ENCODE measurements around the gene FYCO1.

Gene FYCO1

DNA sequence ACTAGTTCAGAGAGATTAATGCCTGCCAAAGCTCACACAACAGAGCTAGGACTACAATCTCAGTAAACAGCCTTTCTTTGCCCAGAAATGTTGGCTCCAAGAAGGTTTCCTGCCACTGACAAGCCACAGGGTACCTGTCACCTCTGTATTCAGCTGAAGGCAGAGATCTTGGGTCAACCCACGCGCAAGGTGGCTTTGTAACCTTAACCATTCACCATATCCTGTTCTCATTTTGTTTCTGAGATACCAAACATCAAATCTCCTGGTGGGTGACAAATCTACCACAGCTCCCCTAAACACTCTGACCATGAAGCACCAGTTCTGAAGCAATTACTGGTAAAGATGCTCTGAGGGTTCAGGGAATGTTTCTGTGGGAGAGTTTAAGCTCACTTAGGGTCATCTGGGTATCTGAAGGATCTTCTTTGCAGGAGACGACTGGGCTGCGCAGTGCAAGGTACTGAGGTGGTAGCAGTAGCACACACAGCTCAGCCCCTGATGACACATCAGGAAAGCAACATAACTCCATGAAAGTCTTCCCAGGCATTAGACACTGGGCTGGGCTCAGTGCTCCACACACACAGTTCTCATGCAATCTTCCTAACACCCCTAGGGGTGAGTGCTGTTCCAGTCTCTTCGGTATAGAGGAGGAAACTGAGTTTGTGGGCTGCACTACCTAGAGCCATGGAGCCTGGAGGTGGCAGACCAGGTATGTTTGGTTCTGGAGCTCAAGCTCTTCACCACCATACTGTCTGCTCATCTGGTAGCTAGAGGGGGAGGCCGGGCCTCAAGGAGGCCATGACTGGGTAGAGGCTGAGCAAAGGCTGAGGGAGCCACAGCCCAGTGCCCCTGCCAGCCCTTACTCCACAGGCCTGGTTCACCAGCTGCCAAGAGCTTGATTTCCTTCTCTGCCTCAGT is 44.7 kb downstream of the FYCO1 start:
- Histone ChIP-seq H3K27ac (ENCODE audit: low read depth, low read length) (no peak overlapping the region), H3K36me3 (ENCODE audit: insufficient read depth, low read length) (peaks cover 23% of the 10 kb centered on the region; the same call in 1 of the 2 replicates)

DNA sequence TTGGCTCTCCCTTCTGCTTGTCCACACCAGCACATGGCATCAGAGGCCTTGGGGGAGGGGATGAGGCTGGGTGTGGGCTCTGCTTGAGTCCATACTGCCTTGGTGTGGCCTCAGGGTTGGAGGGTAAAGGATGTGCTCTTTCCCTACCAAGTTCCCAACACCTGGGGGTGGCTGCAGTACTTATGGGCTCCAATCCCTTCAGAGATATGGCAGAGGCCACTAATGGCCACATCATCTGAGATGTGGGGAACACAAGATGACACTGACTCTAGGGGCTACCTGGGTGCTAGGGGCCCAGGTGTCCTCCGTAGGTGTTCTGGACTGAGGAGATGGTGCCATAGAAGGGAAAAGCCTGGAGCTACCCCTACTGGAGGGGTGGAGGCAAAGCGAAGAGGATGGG is 45.5 kb downstream of the FYCO1 start:
- no peak overlapping the region for H3K4me3 ChIP-seq (ENCODE audit: low read depth, low read length)
- peaks cover 23% of the 10 kb centered on the region; the same call in 1 of the 2 replicates for H3K36me3 ChIP-seq (ENCODE audit: insufficient read depth, low read length)
- no peak overlapping the region for H2AFZ ChIP-seq (ENCODE audit: low read length, unreplicated experiment)
- no peaks in the 10 kb centered on the region for H3K4me1 ChIP-seq (ENCODE audit: control insufficient read depth, insufficient read depth, low read length, unreplicated experiment)
- no peaks in the 10 kb centered on the region for H3K27me3 ChIP-seq (ENCODE audit: insufficient read depth, low read length)
- H3K27ac ChIP-seq (ENCODE audit: low read depth, low read length) = no peak overlapping the region
- H3K79me2 ChIP-seq (ENCODE audit: control insufficient read depth, insufficient read depth, low read length, unreplicated experiment) = no peaks in the 10 kb centered on the region

More for the DNA sequence above, 44.7 kb downstream of the FYCO1 start:
- Histone ChIP-seq H2AFZ (ENCODE audit: low read length, unreplicated experiment) (no peak overlapping the region), H3K4me3 (ENCODE audit: low read depth, low read length) (no peak overlapping the region), H3K79me2 (ENCODE audit: control insufficient read depth, insufficient read depth, low read length, unreplicated experiment) (no peaks in the 10 kb centered on the region), H3K4me1 (ENCODE audit: control insufficient read depth, insufficient read depth, low read length, unreplicated experiment) (no peaks in the 10 kb centered on the region), H3K27me3 (ENCODE audit: insufficient read depth, low read length) (no peaks in the 10 kb centered on the region)

DNA sequence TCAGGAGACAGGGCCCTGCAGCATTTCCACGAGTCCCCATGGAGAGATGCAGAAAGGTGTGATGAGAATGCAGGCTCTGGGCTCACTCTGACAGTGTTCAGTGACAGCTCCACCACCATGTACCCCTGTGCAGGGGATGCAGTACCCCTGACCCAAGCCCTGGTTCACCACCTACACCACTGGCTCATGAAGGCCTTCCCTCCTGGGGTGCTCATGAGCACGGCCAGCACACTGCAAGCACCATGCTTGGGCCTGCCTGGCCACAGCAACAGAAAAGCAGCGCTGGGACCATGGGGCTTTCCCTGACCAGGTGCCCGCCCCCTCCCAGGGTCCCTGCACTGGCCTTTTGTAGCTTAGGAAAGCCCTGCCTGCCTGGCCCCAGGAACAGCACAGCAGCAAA is 46.2 kb downstream of the FYCO1 start:
- no peaks in the 10 kb centered on the region for H3K27me3 ChIP-seq (ENCODE audit: insufficient read depth, low read length)
- no peaks in the 10 kb centered on the region for H3K4me1 ChIP-seq (ENCODE audit: control insufficient read depth, insufficient read depth, low read length, unreplicated experiment)
- no peak overlapping the region for H3K27ac ChIP-seq (ENCODE audit: low read depth, low read length)
- H3K4me3 ChIP-seq (ENCODE audit: low read depth, low read length) = no peak overlapping the region
- no peaks in the 10 kb centered on the region for H3K79me2 ChIP-seq (ENCODE audit: control insufficient read depth, insufficient read depth, low read length, unreplicated experiment)
- no peak overlapping the region for H2AFZ ChIP-seq (ENCODE audit: low read length, unreplicated experiment)
- H3K36me3 ChIP-seq (ENCODE audit: insufficient read depth, low read length) = peaks cover 23% of the 10 kb centered on the region; the same call in 1 of the 2 replicates

DNA sequence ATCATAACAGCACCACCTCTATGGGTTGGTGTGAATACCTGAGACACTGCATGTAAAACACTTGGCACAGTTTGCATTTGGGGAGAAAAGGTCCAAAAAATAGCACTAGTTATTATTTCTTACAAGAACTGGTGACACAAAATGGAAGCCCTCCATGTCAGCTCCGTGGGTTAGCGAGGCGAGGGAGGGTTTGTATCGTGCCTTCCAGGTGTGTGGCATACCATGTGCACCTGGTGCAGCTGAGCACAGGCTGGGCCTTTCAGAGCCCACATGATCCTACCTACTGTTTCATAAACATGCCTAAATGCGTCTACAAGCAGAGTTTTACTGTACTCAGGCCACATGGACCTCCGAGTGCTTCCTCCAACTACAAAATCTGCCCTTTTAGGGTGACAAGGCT is 46.7 kb downstream of the FYCO1 start:
- Histone ChIP-seq H3K4me3 (ENCODE audit: low read depth, low read length) (no peak overlapping the region), H3K27me3 (ENCODE audit: insufficient read depth, low read length) (no peaks in the 10 kb centered on the region), H3K27ac (ENCODE audit: low read depth, low read length) (no peak overlapping the region), H3K36me3 (ENCODE audit: insufficient read depth, low read length) (peaks cover 20% of the 10 kb centered on the region; the same call in 1 of the 2 replicates), H3K4me1 (ENCODE audit: control insufficient read depth, insufficient read depth, low read length, unreplicated experiment) (no peaks in the 10 kb centered on the region), H3K79me2 (ENCODE audit: control insufficient read depth, insufficient read depth, low read length, unreplicated experiment) (no peaks in the 10 kb centered on the region), H2AFZ (ENCODE audit: low read length, unreplicated experiment) (no peak overlapping the region)

DNA sequence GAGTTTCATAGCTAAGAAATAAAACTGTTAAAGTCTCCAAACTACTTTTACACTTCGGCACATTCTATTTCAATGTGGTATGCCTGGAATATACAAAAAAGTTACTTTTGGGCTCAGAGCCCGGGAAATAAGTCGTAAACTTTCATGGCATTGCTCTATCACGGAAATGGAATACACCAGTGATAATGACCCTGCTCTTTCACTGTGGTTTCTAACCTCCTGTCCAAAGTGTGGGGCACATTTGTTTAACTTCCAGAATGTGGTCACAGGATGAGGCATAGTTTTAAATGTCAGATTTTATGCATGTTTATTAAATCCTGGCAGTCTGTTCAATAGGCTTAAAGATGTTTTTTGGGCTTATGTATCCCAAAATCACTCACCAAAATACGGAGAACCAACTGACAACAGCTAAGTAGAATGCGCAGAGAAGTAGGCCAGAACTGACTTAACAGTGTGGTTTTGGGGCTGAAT is 47.3 kb downstream of the FYCO1 start:
- Histone ChIP-seq H3K36me3 (ENCODE audit: insufficient read depth, low read length) (peaks cover 20% of the 10 kb centered on the region; the same call in 1 of the 2 replicates), H3K27ac (ENCODE audit: low read depth, low read length) (no peak overlapping the region), H3K27me3 (ENCODE audit: insufficient read depth, low read length) (no peaks in the 10 kb centered on the region), H2AFZ (ENCODE audit: low read length, unreplicated experiment) (no peak overlapping the region), H3K4me3 (ENCODE audit: low read depth, low read length) (no peak overlapping the region), H3K79me2 (ENCODE audit: control insufficient read depth, insufficient read depth, low read length, unreplicated experiment) (no peaks in the 10 kb centered on the region), H3K4me1 (ENCODE audit: control insufficient read depth, insufficient read depth, low read length, unreplicated experiment) (no peaks in the 10 kb centered on the region)

DNA sequence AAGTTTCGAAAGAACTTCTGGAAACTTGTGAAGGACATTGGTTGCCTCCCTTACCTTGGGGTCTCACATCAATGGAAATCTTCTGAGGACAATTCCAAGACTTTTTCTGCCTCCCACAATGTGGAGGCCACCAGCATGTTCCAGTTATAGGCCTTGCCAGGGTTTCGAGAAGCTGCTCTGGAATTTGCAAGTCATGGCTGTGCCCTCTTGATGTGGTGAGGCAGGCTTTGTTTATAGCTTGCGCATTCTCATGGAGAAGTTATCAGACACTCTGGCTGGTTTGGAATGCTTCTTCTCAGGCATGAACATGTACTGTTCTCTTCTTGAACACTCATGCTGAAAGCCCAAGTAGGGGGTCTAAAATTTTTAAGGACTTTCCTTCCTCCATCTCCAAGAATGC is 48.3 kb downstream of the FYCO1 start:
- H3K27ac ChIP-seq (ENCODE audit: low read depth, low read length) = no peak overlapping the region
- no peak overlapping the region for H2AFZ ChIP-seq (ENCODE audit: low read length, unreplicated experiment)
- H3K4me3 ChIP-seq (ENCODE audit: low read depth, low read length) = no peak overlapping the region
- no peaks in the 10 kb centered on the region for H3K4me1 ChIP-seq (ENCODE audit: control insufficient read depth, insufficient read depth, low read length, unreplicated experiment)
- peaks cover 20% of the 10 kb centered on the region; the same call in 1 of the 2 replicates for H3K36me3 ChIP-seq (ENCODE audit: insufficient read depth, low read length)
- H3K79me2 ChIP-seq (ENCODE audit: control insufficient read depth, insufficient read depth, low read length, unreplicated experiment) = no peaks in the 10 kb centered on the region
- no peaks in the 10 kb centered on the region for H3K27me3 ChIP-seq (ENCODE audit: insufficient read depth, low read length)

DNA sequence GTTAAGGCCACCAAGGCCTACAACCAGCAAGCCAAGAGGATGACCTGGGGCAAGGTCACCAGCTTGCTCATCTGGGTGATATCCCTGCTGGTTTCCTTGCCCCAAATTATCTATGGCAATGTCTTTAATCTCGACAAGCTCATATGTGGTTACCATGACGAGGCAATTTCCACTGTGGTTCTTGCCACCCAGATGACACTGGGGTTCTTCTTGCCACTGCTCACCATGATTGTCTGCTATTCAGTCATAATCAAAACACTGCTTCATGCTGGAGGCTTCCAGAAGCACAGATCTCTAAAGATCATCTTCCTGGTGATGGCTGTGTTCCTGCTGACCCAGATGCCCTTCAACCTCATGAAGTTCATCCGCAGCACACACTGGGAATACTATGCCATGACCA is 48.7 kb downstream of the FYCO1 start:
- Histone ChIP-seq H3K4me1 (ENCODE audit: control insufficient read depth, insufficient read depth, low read length, unreplicated experiment) (no peaks in the 10 kb centered on the region), H3K79me2 (ENCODE audit: control insufficient read depth, insufficient read depth, low read length, unreplicated experiment) (no peaks in the 10 kb centered on the region), H3K27me3 (ENCODE audit: insufficient read depth, low read length) (no peaks in the 10 kb centered on the region), H3K27ac (ENCODE audit: low read depth, low read length) (no peak overlapping the region), H3K4me3 (ENCODE audit: low read depth, low read length) (no peak overlapping the region), H2AFZ (ENCODE audit: low read length, unreplicated experiment) (no peak overlapping the region), H3K36me3 (ENCODE audit: insufficient read depth, low read length) (peaks cover 20% of the 10 kb centered on the region; the same call in 1 of the 2 replicates)

GRCh38 chr3:45946307-45946706 is 49.3 kb downstream of the FYCO1 start:
- Histone ChIP-seq H3K36me3 (ENCODE audit: insufficient read depth, low read length) (peaks cover 20% of the 10 kb centered on the region; the same call in 1 of the 2 replicates), H3K27ac (ENCODE audit: low read depth, low read length) (no peak overlapping the region), H3K27me3 (ENCODE audit: insufficient read depth, low read length) (no peaks in the 10 kb centered on the region), H3K79me2 (ENCODE audit: control insufficient read depth, insufficient read depth, low read length, unreplicated experiment) (no peaks in the 10 kb centered on the region), H3K4me1 (ENCODE audit: control insufficient read depth, insufficient read depth, low read length, unreplicated experiment) (no peaks in the 10 kb centered on the region), H3K4me3 (ENCODE audit: low read depth, low read length) (no peak overlapping the region), H2AFZ (ENCODE audit: low read length, unreplicated experiment) (no peak overlapping the region)

DNA sequence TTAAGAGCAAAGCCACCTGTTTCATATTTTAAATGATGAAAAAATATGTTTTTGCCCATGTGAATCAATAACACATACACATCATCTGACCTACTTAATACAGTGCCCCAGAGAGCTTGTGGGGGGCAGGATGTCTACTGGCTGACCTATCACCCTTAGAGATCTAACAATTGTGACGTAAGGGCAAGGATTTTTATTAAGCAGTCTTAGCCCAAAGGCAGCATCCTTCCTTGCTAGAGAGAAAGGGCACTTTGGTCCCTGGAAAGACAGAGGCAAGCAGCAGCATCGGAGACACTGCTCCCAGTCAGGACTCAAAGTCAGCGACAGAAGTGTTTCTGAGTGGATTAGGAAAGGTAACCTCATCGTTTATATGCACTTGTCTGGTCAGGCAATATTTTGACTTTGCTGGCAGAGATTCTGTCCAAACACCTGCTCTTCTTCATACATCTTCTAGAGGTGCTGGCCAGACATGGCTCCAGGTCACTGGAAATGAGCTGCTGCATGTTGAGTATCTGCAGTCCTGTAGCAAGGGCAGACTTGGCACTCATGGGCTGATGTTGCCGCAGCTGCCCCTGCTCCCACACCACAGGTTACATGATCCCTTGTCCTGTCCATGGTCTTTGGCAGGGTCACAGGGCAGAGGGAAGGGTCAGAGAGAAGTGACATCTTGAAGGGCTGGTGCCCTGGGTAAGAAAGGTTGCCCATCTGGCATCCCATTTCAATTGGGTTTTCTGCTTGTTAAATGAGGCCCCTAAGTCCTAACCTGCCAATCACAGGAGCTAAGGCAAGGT is 50.6 kb downstream of the FYCO1 start:
- Histone ChIP-seq H2AFZ (ENCODE audit: low read length, unreplicated experiment) (no peak overlapping the region), H3K79me2 (ENCODE audit: control insufficient read depth, insufficient read depth, low read length, unreplicated experiment) (no peaks in the 10 kb centered on the region), H3K4me3 (ENCODE audit: low read depth, low read length) (no peak overlapping the region), H3K36me3 (ENCODE audit: insufficient read depth, low read length) (peaks cover 20% of the 10 kb centered on the region; the same call in 1 of the 2 replicates), H3K4me1 (ENCODE audit: control insufficient read depth, insufficient read depth, low read length, unreplicated experiment) (no peaks in the 10 kb centered on the region), H3K27me3 (ENCODE audit: insufficient read depth, low read length) (no peaks in the 10 kb centered on the region), H3K27ac (ENCODE audit: low read depth, low read length) (no peak overlapping the region)

DNA sequence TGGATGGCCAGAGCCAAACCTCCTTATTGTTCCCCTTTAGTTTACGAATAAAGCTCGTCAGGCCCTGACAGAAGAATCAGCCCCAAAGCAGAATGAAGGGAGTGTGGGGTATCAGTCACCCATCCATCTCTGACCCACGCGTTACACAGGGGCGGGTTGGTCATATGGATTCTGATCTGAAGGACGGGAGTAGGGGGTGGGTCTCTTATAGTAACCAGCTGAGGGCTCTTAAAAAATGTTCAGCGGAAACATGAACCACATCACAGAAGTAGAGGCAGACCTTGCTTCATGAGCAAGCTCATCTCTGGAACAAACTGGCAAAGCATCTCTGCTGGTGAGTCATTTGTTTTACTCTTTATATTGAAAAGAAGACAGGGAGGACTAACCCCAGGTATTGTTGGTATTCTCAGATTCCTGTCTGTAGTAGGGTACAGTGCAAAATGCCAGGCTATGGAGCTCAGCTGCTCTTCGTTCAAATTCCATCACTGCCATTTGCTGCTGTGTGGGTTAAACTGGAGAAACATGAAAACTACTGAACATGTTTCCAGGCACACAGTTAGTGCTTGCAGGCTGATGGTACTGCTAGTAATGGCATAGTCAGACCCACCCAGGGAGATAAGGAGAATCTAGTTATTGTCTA is 52.3 kb downstream of the FYCO1 start, which contains the start of gene CXCR6:
Gene CXCR6 (plus strand): TSS at position 258 of the 640 bp plus-strand sequence. CDS start 3,018 bp downstream, outside the sequence.
- H3K27ac ChIP-seq (ENCODE audit: low read depth, low read length) = no peak within 1 kb of the TSS
- peaks cover 19% of the 10 kb centered on the region; the same call in 1 of the 2 replicates for H3K36me3 ChIP-seq (ENCODE audit: insufficient read depth, low read length)
- H3K4me1 ChIP-seq (ENCODE audit: control insufficient read depth, insufficient read depth, low read length, unreplicated experiment) = peaks cover 7% of the 10 kb centered on the region
- no peak within 1 kb of the TSS for H2AFZ ChIP-seq (ENCODE audit: low read length, unreplicated experiment)
- no peaks in the 10 kb centered on the region for H3K79me2 ChIP-seq (ENCODE audit: control insufficient read depth, insufficient read depth, low read length, unreplicated experiment)
- H3K4me3 ChIP-seq (ENCODE audit: low read depth, low read length) = no peak within 1 kb of the TSS
- H3K27me3 ChIP-seq (ENCODE audit: insufficient read depth, low read length) = no peaks in the 10 kb centered on the region

Measured in ACC112 (cell line).